Dermis microvascular lymphatic vessel endothelial cell (primary cell): Measurements from ENCODE around the gene AP1M2. TPM values are rescaled to one million over a fixed set of nuclear protein-coding genes. Genes with fewer than 3 reads are reported as not detected.
"Not testable (repeated sequence)": the region's sequence is repeated elsewhere in the genome, so short reads cannot be mapped to it uniquely, and the experiment has no call there.

ENCODE experiments used
- DNase-seq, 2 donors: peaks; one replicate each; pipeline versions ENCODE4 v3.0.0 to v3.0.0-alpha.2; 2010; ENCODE audit warnings: low read depth in 2 of 2
- total RNA-seq: library from RNA; depleted of rRNA; stranded (reverse); fragments of >200 nt; gene quantifications from 2 replicates; pipeline ENCODE4 v1.2.1, GENCODE V29; 2014

AP1M2 gene
- total RNA-seq, 1 donor from 2014 or later: not detected

GRCh38 chr19:10543059-10543419, 44.1 kb downstream of the AP1M2 start:
- no peak for DNase-seq

- DNase-seq: not testable (repeated sequence)
Observed at GRCh38 chr19:10539016-10539415, 48.1 kb downstream of the AP1M2 start.

- no peak for DNase-seq
Observed at GRCh38 chr19:10538204-10538983, 48.7 kb downstream of the AP1M2 start.

GRCh38 chr19:10537668-10538067, 49.4 kb downstream of the AP1M2 start:
- no peak for DNase-seq

GRCh38 chr19:10535613-10536012, 51.5 kb downstream of the AP1M2 start:
- DNase-seq: no peak

GRCh38 chr19:10533646-10534386, 53.3 kb downstream of the AP1M2 start:
- DNase-seq: no peak

GRCh38 chr19:10532457-10532856, 54.7 kb downstream of the AP1M2 start:
- no peak for DNase-seq

- DNase-seq: not testable (repeated sequence)
Observed at GRCh38 chr19:10526887-10527286, 60.2 kb downstream of the AP1M2 start.

GRCh38 chr19:10525636-10526035, 61.5 kb downstream of the AP1M2 start:
- DNase-seq: no peak

- no peak for DNase-seq
Observed at GRCh38 chr19:10523135-10523636, 63.9 kb downstream of the AP1M2 start.

Other genes starting within 250 kb of the AP1M2 start
- gene ICAM3, start 247.7 kb downstream of the AP1M2 start, total RNA-seq: 6.2 and 8.7 TPM in 2 replicates
- 57.0 and 66.2 TPM in 2 replicates for gene TYK2, start 206.7 kb downstream of the AP1M2 start, total RNA-seq
- 219 and 250 TPM in 2 replicates for gene CDC37, start 183.8 kb downstream of the AP1M2 start, total RNA-seq
- gene PDE4A, start 166.8 kb downstream of the AP1M2 start, total RNA-seq: 1.3 and 3.7 TPM in 2 replicates
- 72.1 and 95.3 TPM in 2 replicates for gene KEAP1, start 84.0 kb downstream of the AP1M2 start, total RNA-seq
- gene S1PR5, start 69.9 kb downstream of the AP1M2 start, total RNA-seq: 0.13 TPM in 1 of 2 replicates, not detected in the other
- 7.8 and 9.0 TPM in 2 replicates for gene ATG4D, start 43.4 kb downstream of the AP1M2 start, total RNA-seq
- 6.2 and 10.6 TPM in 2 replicates for gene KRI1, start 21.3 kb downstream of the AP1M2 start, total RNA-seq
- 4.8 and 4.9 TPM in 2 replicates for gene CDKN2D, start 18.3 kb downstream of the AP1M2 start, total RNA-seq
- 43.6 and 96.3 TPM in 2 replicates for gene SLC44A2, start 38.2 kb upstream of the AP1M2 start, total RNA-seq
- gene ILF3, start 67.0 kb upstream of the AP1M2 start, total RNA-seq: 94.7 and 98.0 TPM in 2 replicates
- 23.3 and 29.7 TPM in 2 replicates for gene QTRT1, start 114.1 kb upstream of the AP1M2 start, total RNA-seq
- gene DNM2, start 130.8 kb upstream of the AP1M2 start, total RNA-seq: 77.4 and 107 TPM in 2 replicates
- gene TMED1, start 248.9 kb upstream of the AP1M2 start, total RNA-seq: 34.1 and 54.0 TPM in 2 replicates